ENCODE data around the gene CUL4A. TPM values are rescaled to one million over a fixed set of nuclear protein-coding genes. Genes with fewer than 3 reads are reported as not detected.

The CUL4A gene
- total RNA-seq, 1 donor: 114 TPM

DNA sequence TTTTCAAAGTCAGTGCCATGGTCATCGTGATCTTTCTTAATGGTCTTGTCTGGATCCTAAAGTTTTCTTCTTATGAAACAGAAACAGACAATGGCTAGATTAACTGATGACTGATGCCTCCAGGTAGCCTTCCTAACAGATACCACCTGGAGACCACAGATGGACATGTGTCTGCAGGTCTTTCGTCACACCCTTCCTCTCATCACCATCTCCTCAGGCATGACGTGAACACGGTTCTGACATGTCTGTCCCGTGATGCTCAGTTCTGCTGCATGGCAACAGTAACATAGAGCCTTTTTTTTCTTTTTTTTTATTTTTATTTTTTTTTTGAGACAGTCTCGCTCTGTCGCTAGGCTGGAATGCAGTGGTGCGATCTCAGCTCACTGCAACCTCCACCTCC, 74.5 kb downstream of the CUL4A start:
- DNase-seq (ENCODE audit: low read depth): no peak

GRCh38 chr13:113288880-113289279, 79.5 kb downstream of the CUL4A start:
- DNase-seq (ENCODE audit: low read depth): no peak
- TF ChIP-seq, protein P1, sequence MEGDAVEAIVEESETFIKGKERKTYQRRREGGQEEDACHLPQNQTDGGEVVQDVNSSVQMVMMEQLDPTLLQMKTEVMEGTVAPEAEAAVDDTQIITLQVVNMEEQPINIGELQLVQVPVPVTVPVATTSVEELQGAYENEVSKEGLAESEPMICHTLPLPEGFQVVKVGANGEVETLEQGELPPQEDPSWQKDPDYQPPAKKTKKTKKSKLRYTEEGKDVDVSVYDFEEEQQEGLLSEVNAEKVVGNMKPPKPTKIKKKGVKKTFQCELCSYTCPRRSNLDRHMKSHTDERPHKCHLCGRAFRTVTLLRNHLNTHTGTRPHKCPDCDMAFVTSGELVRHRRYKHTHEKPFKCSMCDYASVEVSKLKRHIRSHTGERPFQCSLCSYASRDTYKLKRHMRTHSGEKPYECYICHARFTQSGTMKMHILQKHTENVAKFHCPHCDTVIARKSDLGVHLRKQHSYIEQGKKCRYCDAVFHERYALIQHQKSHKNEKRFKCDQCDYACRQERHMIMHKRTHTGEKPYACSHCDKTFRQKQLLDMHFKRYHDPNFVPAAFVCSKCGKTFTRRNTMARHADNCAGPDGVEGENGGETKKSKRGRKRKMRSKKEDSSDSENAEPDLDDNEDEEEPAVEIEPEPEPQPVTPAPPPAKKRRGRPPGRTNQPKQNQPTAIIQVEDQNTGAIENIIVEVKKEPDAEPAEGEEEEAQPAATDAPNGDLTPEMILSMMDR (IDR thresholded peaks at IDR 0.05; ENCODE audit: insufficient read depth, low read length): no peak
- H3K4me3 ChIP-seq (ENCODE audit: low read depth, low read length): no peak overlapping the region

More for the DNA sequence above, 74.5 kb downstream of the CUL4A start:
- H3K4me3 ChIP-seq (ENCODE audit: low read depth, low read length): no peak overlapping the region
- TF ChIP-seq, protein P1 (IDR thresholded peaks at IDR 0.05; ENCODE audit: insufficient read depth, low read length): no peak

GRCh38 chr13:113291129-113291528, 81.7 kb downstream of the CUL4A start:
- DNase-seq (ENCODE audit: low read depth): no peak
- TF ChIP-seq, protein P1 (IDR thresholded peaks at IDR 0.05; ENCODE audit: insufficient read depth, low read length): no peak
- H3K4me3 ChIP-seq (ENCODE audit: low read depth, low read length): no peak overlapping the region

DNA sequence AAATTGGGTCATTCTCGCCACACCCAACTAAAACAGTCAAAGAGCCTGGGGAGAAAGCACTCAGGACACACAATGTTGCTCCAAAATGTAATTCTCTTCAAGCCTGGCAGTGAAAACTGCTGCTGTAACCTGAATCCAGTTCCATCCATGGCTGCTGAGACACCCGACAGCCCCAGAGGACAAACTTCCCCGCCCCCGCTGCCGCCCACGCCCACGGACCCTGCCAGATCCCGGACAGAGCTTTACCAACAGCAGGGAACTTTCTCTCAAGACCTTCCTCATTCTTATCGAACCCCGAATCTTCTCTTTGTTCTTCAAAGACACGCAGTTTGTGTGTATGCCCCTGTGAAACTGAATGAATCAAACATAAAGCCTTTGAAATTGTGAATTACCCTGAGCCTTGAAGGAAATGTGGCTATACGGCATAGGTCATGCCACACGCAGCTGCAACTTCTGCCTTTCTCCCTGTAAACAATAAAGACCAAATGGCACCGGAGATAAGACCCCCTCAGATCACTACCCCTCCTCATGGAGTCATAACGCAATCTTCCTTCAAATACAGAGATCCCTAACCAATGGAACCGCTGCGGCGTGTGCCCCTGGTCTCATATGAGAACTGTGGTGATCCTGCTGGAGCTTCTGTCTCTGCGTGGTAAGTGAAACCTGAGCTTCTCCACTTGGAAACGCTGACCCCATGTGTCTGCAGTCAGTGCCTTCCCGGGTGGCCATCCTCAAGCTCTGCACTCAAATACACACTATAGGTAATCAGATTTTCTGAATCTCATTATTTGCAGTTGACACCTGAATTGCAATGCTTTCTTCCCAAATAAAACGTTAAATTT, 82.8 kb downstream of the CUL4A start:
- peak; percentile 7 for DNase-seq (ENCODE audit: low read depth)
- TF ChIP-seq, protein P1 (IDR thresholded peaks at IDR 0.05; ENCODE audit: insufficient read depth, low read length): no peak
- H3K4me3 ChIP-seq (ENCODE audit: low read depth, low read length): peak overlapping the region; percentile 46

DNA sequence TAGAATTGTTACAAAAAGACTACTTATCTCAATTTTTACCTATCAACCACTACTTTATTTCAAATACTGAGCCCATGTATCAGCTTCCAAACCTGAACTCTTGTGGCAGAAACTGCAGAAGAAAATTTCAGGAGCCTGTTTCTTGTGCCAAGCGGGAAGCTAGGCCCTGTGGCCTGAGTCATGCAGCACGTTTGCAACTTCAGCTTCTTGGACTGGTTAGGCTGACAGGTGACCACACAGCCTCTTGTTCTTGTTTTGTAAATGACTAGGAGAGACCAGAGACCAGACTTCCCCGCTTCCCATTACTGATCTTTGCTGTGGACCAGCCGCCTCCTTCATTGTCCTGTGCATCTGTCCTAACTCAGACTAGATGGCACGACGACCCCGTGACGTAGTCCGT, 84.3 kb downstream of the CUL4A start:
- TF ChIP-seq, protein P1 (IDR thresholded peaks at IDR 0.05; ENCODE audit: insufficient read depth, low read length): no peak
- DNase-seq (ENCODE audit: low read depth): no peak
- no peak overlapping the region for H3K4me3 ChIP-seq (ENCODE audit: low read depth, low read length)

GRCh38 chr13:113295776-113296175, 86.4 kb downstream of the CUL4A start:
- TF ChIP-seq, protein P1 (IDR thresholded peaks at IDR 0.05; ENCODE audit: insufficient read depth, low read length): no peak
- no peak for DNase-seq (ENCODE audit: low read depth)
- no peak overlapping the region for H3K4me3 ChIP-seq (ENCODE audit: low read depth, low read length)
